GM18519 (cell line): Measurements from ENCODE around the gene SLC7A1.

Source experiments
- ATAC-seq: cut with Tn5 transposase; IDR thresholded peaks from one replicate; pipeline ENCODE4 v1.9.1; 2021; ENCODE audit warnings: mild to moderate bottlenecking, moderate library complexity; ENCODE audit not compliant: unreplicated experiment, low FRiP score

SLC7A1 gene

GRCh38 chr13:29583073-29583785 lies 12.3 kb downstream of the SLC7A1 start:
- no peak for ATAC-seq

- no peak for ATAC-seq
Observed at GRCh38 chr13:29582171-29582570, 13.3 kb downstream of the SLC7A1 start.

GRCh38 chr13:29581666-29582065 lies 13.8 kb downstream of the SLC7A1 start:
- no peak for ATAC-seq

GRCh38 chr13:29579094-29579493 lies 16.4 kb downstream of the SLC7A1 start:
- ATAC-seq: no peak

GRCh38 chr13:29578300-29579085 lies 17.0 kb downstream of the SLC7A1 start:
- no peak for ATAC-seq

- ATAC-seq: no peak
Observed at GRCh38 chr13:29577136-29578051, 18.1 kb downstream of the SLC7A1 start.

- no peak for ATAC-seq
Observed at GRCh38 chr13:29576581-29576980, 18.9 kb downstream of the SLC7A1 start.

- ATAC-seq: no peak
Observed at GRCh38 chr13:29575098-29575497, 20.4 kb downstream of the SLC7A1 start.

- ATAC-seq: no peak
Observed at GRCh38 chr13:29573190-29573589, 22.3 kb downstream of the SLC7A1 start.

- no peak for ATAC-seq
Observed at GRCh38 chr13:29572575-29572974, 22.9 kb downstream of the SLC7A1 start.

- no peak for ATAC-seq
Observed at GRCh38 chr13:29571876-29572570, 23.5 kb downstream of the SLC7A1 start.

- ATAC-seq: no peak
Observed at GRCh38 chr13:29570051-29570654, 25.3 kb downstream of the SLC7A1 start.

GRCh38 chr13:29569253-29570050 lies 26.0 kb downstream of the SLC7A1 start:
- ATAC-seq: no peak

GRCh38 chr13:29568731-29569130 lies 26.8 kb downstream of the SLC7A1 start:
- no peak for ATAC-seq

- ATAC-seq: no peak
Observed at GRCh38 chr13:29567411-29567810, 28.1 kb downstream of the SLC7A1 start.

GRCh38 chr13:29566206-29566605 lies 29.3 kb downstream of the SLC7A1 start:
- no peak for ATAC-seq

- ATAC-seq: no peak
Observed at GRCh38 chr13:29564818-29565217, 30.7 kb downstream of the SLC7A1 start.

GRCh38 chr13:29564373-29564772 lies 31.1 kb downstream of the SLC7A1 start:
- ATAC-seq: no peak

GRCh38 chr13:29563941-29564340 lies 31.5 kb downstream of the SLC7A1 start:
- ATAC-seq: no peak
